ENCODE data around the gene TPM4. TPM values are rescaled to one million over a fixed set of nuclear protein-coding genes. Genes with fewer than 3 reads are reported as not detected.

Gene TPM4
- total and polyA plus RNA-seq, 2 of the 13 experiments (the other 11 are each of a cell fraction or from before 2014, with no cell fraction given): 180 to 188 TPM

- TF ChIP-seq PRDM4 (CRISPR knock-in tag; IDR thresholded peaks at IDR 0.05; ENCODE audit: borderline replicate concordance): no peak
- no peak for TF ChIP-seq PPARG (CRISPR knock-in tag; conservative IDR thresholded peaks at IDR 0.05)
- no peak for TF ChIP-seq NR2F2 (IDR thresholded peaks at IDR 0.05; ENCODE audit: borderline replicate concordance, low read depth)
- no peak for TF ChIP-seq SNRNP70 (IDR thresholded peaks at IDR 0.05; ENCODE audit: low read depth, low read length)
- TF ChIP-seq ZNF576 (CRISPR knock-in tag; IDR thresholded peaks at IDR 0.05): no peak
- TF ChIP-seq THAP11 (CRISPR knock-in tag; IDR thresholded peaks at IDR 0.05): peak; percentile 21; the same call in 1 of the 2 replicates
- TF ChIP-seq JARID2 (CRISPR knock-in tag; IDR thresholded peaks at IDR 0.05; ENCODE audit: insufficient replicate concordance): no peak
- TF ChIP-seq, protein P1, sequence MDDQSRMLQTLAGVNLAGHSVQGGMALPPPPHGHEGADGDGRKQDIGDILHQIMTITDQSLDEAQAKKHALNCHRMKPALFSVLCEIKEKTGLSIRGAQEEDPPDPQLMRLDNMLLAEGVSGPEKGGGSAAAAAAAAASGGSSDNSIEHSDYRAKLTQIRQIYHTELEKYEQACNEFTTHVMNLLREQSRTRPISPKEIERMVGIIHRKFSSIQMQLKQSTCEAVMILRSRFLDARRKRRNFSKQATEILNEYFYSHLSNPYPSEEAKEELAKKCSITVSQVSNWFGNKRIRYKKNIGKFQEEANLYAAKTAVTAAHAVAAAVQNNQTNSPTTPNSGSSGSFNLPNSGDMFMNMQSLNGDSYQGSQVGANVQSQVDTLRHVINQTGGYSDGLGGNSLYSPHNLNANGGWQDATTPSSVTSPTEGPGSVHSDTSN (CRISPR knock-in tag; IDR thresholded peaks at IDR 0.05; ENCODE audit: borderline replicate concordance): no peak
- no peak for TF ChIP-seq MAFG (CRISPR knock-in tag; IDR thresholded peaks at IDR 0.05)
- 0 out of 2 replicates have a peak, but pooled peaks have one; percentile 1 for TF ChIP-seq ZSCAN9 (CRISPR knock-in tag; IDR thresholded peaks at IDR 0.05; ENCODE audit: borderline replicate concordance)
- no peak for TF ChIP-seq ZNF597 (CRISPR knock-in tag; IDR thresholded peaks at IDR 0.05)
- TF ChIP-seq ZBTB8A (CRISPR knock-in tag; IDR thresholded peaks at IDR 0.05; ENCODE audit: borderline replicate concordance, low read depth): no peak
- peak; percentile 24; the same call in 1 of the 2 replicates for TF ChIP-seq ZNF451 (CRISPR knock-in tag; IDR thresholded peaks at IDR 0.05)
- TF ChIP-seq ZSCAN25 (CRISPR knock-in tag; IDR thresholded peaks at IDR 0.05): peak; percentile 69; the same call in 1 of the 2 replicates
- TF ChIP-seq ETS1 (CRISPR knock-in tag; IDR thresholded peaks at IDR 0.05): no peak
- no peak for TF ChIP-seq THYN1 (CRISPR knock-in tag; IDR thresholded peaks at IDR 0.05; ENCODE audit: borderline replicate concordance, low read depth)
- no peak for TF ChIP-seq PLRG1 (conservative IDR thresholded peaks at IDR 0.05)
- TF ChIP-seq TFDP1 (CRISPR knock-in tag; IDR thresholded peaks at IDR 0.05; ENCODE audit: borderline replicate concordance): no peak
- TF ChIP-seq NFIB (CRISPR knock-in tag; IDR thresholded peaks at IDR 0.05; ENCODE audit: borderline replicate concordance): no peak
- no peak for TF ChIP-seq CC2D1A (CRISPR knock-in tag; IDR thresholded peaks at IDR 0.05)
- TF ChIP-seq ATRX (CRISPR knock-in tag; IDR thresholded peaks at IDR 0.05; ENCODE audit: borderline replicate concordance): no peak
These were observed at the start of gene TPM4 (continued) for GRCh38 chr19:16076154-16076957.

Data from HepG2 (cell line).